Thoracic aorta (tissue), 2 donors: ENCODE results near the gene GDPD3. TPM values are rescaled to one million over a fixed set of nuclear protein-coding genes. Genes with fewer than 3 reads are reported as not detected.

Source experiments
- ATAC-seq: fragments of 150-250 bp; one replicate; pipeline ENCODE4 v1.8.0; 2017; ENCODE audit warnings: low read depth; ENCODE audit not compliant: insufficient number of reproducible peaks, low FRiP score
- DNase-seq: peaks from one replicate; pipeline ENCODE4 v3.0.0-alpha.2; 2020; ENCODE audit warnings: low spot score
- H3K27ac ChIP-seq, 2 donors: fragments of 200-600 bp; sonication (generic); 1 replicate in 1 of 2; 2 replicates in 1 of 2; pipeline ENCODE4 v1.5.1; 2016; ENCODE audit warnings: mild to moderate bottlenecking in 2 of 2, moderate library complexity in 2 of 2
- H3K27me3 ChIP-seq: fragments of 200-600 bp; sonication (generic); replicated peaks from 2 replicates; pipeline ENCODE4 v1.6.0; 2016; ENCODE audit warnings: mild to moderate bottlenecking; ENCODE audit not compliant: insufficient read depth
- H3K36me3 ChIP-seq: fragments of 200-600 bp; sonication (generic); one replicate; pipeline ENCODE4 v1.5.1; 2016
- H3K4me1 ChIP-seq, 2 donors: fragments of 200-600 bp; sonication (generic); 1 replicate in 1 of 2; 2 replicates in 1 of 2; pipeline versions ENCODE4 v1.5.1 to v1.6.0; 2016; ENCODE audit warnings: low read depth in 2 of 2, mild to moderate bottlenecking in 1 of 2; ENCODE audit not compliant: control insufficient read depth in 1 of 2
- H3K4me3 ChIP-seq: fragments of 200-600 bp; sonication (generic); 2 replicates; pipeline ENCODE4 v1.5.1; 2016; ENCODE audit warnings: mild to moderate bottlenecking
- H3K9me3 ChIP-seq: fragments of 200-600 bp; sonication (generic); 2 replicates; pipeline ENCODE4 v1.5.1; 2016
- CTCF ChIP-seq: fragments of 200-600 bp; sonication (generic); IDR thresholded peaks from one replicate; pipeline ENCODE4 v1.5.1; 2019; ENCODE audit warnings: antibody characterized with exemption
- total RNA-seq, 2 donors: library from RNA; depleted of rRNA; stranded (reverse); fragments of >200 nt; gene quantifications; one replicate each; pipeline versions ENCODE4 v1.1.0 to v1.2.3, GENCODE V29; 2016

Gene GDPD3
- total RNA-seq, 2 donors from 2014 or later, result 4.6 to 6.0 TPM

- Histone ChIP-seq H3K4me3 (no peak overlapping the region), H3K27ac (no peak overlapping the region), H3K36me3 (no peaks in the 10 kb centered on the region), H3K9me3 (peaks cover 10% of the 10 kb centered on the region), H3K27me3 (no peaks in the 10 kb centered on the region), H3K4me1 (no peaks in the 10 kb centered on the region)
- DNase-seq (no peak), ATAC-seq (no peak)
- TF ChIP-seq CTCF, result no peak
Observed at GRCh38 chr16:30149250-30149930, 36.1 kb upstream of the GDPD3 start.

- TF ChIP-seq CTCF, result no peak
- Histone ChIP-seq H3K9me3 (peaks cover 10% of the 10 kb centered on the region), H3K4me3 (no peak overlapping the region), H3K36me3 (no peaks in the 10 kb centered on the region), H3K27me3 (no peaks in the 10 kb centered on the region), H3K27ac (no peak overlapping the region), H3K4me1 (no peaks in the 10 kb centered on the region)
- DNase-seq (no peak), ATAC-seq (no peak)
Observed at GRCh38 chr16:30147843-30148510, 34.6 kb upstream of the GDPD3 start.

GRCh38 chr16:30145657-30146056 is 32.3 kb upstream of the GDPD3 start:
- Histone ChIP-seq H3K36me3 (no peaks in the 10 kb centered on the region), H3K4me3 (no peak overlapping the region), H3K9me3 (peaks cover 10% of the 10 kb centered on the region), H3K27ac (no peak overlapping the region), H3K27me3 (no peaks in the 10 kb centered on the region), H3K4me1 (no peaks in the 10 kb centered on the region)
- no peak for DNase-seq
- no peak for TF ChIP-seq CTCF
- no peak for ATAC-seq

DNA sequence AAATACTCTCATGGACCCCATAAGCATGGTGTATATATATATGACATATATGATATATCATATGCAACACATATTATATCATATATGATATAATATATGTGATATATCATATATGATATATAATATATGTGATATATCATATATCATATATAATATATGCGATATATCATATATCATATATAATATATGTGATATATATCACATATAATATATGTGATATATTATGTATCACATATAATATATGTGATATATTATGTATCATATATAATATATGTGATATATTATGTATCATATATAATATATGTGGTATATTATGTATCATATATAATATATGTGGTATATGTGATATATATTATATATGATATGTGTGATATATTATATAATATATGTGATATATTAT is 31.6 kb upstream of the GDPD3 start:
- no peaks in the 10 kb centered on the region for H3K36me3 ChIP-seq
- ATAC-seq, result no peak

More for the DNA sequence above, 31.6 kb upstream of the GDPD3 start:
- DNase-seq, result no peak
- no peaks in the 10 kb centered on the region for H3K27me3 ChIP-seq
- H3K27ac ChIP-seq, result no peak overlapping the region
- no peaks in the 10 kb centered on the region for H3K4me1 ChIP-seq
- H3K4me3 ChIP-seq, result no peak overlapping the region
- no peak for TF ChIP-seq CTCF
- H3K9me3 ChIP-seq, result peaks cover 10% of the 10 kb centered on the region
